ENCODE measurements around the gene RPL36AL.

GRCh38 chr14:49607583-49607982 lies 12.8 kb downstream of the RPL36AL start:
- TF ChIP-seq EZH2 (IDR thresholded peaks at IDR 0.05) (no peak), EZH2phosphoT487 (IDR thresholded peaks at IDR 0.05) (no peak)
- TF ChIP-seq, protein P1, sequence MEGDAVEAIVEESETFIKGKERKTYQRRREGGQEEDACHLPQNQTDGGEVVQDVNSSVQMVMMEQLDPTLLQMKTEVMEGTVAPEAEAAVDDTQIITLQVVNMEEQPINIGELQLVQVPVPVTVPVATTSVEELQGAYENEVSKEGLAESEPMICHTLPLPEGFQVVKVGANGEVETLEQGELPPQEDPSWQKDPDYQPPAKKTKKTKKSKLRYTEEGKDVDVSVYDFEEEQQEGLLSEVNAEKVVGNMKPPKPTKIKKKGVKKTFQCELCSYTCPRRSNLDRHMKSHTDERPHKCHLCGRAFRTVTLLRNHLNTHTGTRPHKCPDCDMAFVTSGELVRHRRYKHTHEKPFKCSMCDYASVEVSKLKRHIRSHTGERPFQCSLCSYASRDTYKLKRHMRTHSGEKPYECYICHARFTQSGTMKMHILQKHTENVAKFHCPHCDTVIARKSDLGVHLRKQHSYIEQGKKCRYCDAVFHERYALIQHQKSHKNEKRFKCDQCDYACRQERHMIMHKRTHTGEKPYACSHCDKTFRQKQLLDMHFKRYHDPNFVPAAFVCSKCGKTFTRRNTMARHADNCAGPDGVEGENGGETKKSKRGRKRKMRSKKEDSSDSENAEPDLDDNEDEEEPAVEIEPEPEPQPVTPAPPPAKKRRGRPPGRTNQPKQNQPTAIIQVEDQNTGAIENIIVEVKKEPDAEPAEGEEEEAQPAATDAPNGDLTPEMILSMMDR (IDR thresholded peaks at IDR 0.05) = no peak
